ENCODE results near the gene COX7A1.

The COX7A1 gene

DNA sequence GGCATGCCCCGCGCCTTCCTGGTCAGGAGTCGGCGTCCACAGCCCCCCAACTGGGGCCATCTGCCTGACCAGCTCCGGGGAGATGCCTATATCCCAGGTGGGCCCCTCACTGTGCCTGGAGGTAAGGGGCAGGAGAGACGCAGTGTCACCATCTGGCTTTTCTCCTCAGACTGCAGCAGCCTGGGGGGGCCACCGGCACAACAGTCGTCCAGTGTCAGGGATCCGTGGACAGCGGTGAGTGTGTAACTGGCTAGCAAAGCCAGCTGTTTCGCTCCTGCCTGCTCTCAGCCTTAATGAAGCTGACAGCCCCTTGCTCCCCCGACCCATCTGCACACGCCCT, 41.1 kb downstream of the COX7A1 start:
- no peak for TF ChIP-seq Cebpa-rat (IDR thresholded peaks at IDR 0.05)
- H3K4me2 ChIP-seq: no peak overlapping the region
- H3K4me3 ChIP-seq: no peak overlapping the region
- H3K27me3 ChIP-seq: no peaks in the 10 kb centered on the region
- no peak overlapping the region for H3K27ac ChIP-seq
- peaks cover 14 to 22% (median 17%) of the 10 kb centered on the region in 10 experiments for H3K4me1 ChIP-seq
- no peaks in the 10 kb centered on the region for H3K9me3 ChIP-seq (replicated peaks in 1 of 11)
- peak overlapping the region in 6 of 11 experiments; percentile 18 to 85 (median 42); a peak in 5 of 22 replicates for H3K9ac ChIP-seq
- H4K20me1 ChIP-seq: peaks cover 0 to 42% (median 10%) of the 10 kb centered on the region in 11 experiments; a peak in 13 of 22 replicates
- peaks cover 15 to 65% (median 42%) of the 10 kb centered on the region in 11 experiments for H3K36me3 ChIP-seq

GRCh38 chr19:36110487-36111199, 41.6 kb downstream of the COX7A1 start, which contains the start of gene OVOL3:
Gene OVOL3, plus strand, starts transcription at chr19:36111143. Its CDS starts 60 bp downstream, at chr19:36111203.
- peak within 1 kb of the TSS in 6 of 11 experiments; percentile 18 to 85 (median 42); a peak in 8 of 22 replicates for H3K9ac ChIP-seq

GRCh38 chr19:36108684-36109083, 43.6 kb downstream of the COX7A1 start:
- peaks cover 0 to 58% (median 12%) of the 10 kb centered on the region in 11 experiments; a peak in 11 of 22 replicates for H4K20me1 ChIP-seq
- no peak overlapping the region for H3K9ac ChIP-seq
- H3K27me3 ChIP-seq: no peaks in the 10 kb centered on the region
- no peak overlapping the region for H3K4me3 ChIP-seq
- peaks cover 20 to 89% (median 66%) of the 10 kb centered on the region in 11 experiments for H3K36me3 ChIP-seq
- H3K27ac ChIP-seq: no peak overlapping the region
- no peaks in the 10 kb centered on the region for H3K9me3 ChIP-seq (replicated peaks in 1 of 11)
- peaks cover 6 to 13% (median 8%) of the 10 kb centered on the region in 10 experiments for H3K4me1 ChIP-seq
- H3K4me2 ChIP-seq: no peak overlapping the region
- no peak for TF ChIP-seq Cebpa-rat (IDR thresholded peaks at IDR 0.05)

More at GRCh38 chr19:36110487-36111199, 41.6 kb downstream of the COX7A1 start, which contains the start of gene OVOL3:
- Histone ChIP-seq H3K4me3 (no peak within 1 kb of the TSS), H3K4me2 (no peak within 1 kb of the TSS), H4K20me1 (peaks cover 0 to 40% (median 7%) of the 10 kb centered on the region in 11 experiments; a peak in 10 of 22 replicates), H3K36me3 (peaks cover 15 to 70% (median 47%) of the 10 kb centered on the region in 11 experiments), H3K4me1 (peaks cover 11 to 18% (median 13%) of the 10 kb centered on the region in 10 experiments), H3K27me3 (no peaks in the 10 kb centered on the region), H3K9me3 (replicated peaks in 1 of 11) (no peaks in the 10 kb centered on the region), H3K27ac (no peak within 1 kb of the TSS)
- TF ChIP-seq Cebpa-rat (IDR thresholded peaks at IDR 0.05): no peak

DNA sequence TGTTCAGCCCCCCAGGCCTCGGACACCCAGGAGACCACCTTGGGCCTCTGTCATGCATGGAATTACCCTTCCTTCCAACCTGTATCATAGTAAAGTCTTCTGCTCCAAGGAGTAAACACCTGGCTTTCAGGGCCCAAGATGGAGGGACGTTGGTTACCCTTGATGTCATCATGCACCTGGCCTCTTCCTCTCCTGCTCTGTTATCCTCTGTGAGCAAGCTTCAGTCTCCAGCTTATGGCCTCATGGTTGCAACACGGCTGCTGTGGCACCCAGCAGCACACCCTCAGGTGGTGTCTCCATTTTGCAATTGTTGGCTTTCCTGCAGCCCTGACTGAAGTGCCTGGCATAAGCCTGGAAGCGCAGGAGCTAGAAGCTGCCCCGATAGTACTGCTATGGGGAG, 45.3 kb downstream of the COX7A1 start:
- peaks cover 12 to 89% (median 66%) of the 10 kb centered on the region in 11 experiments; a peak in 21 of 22 replicates for H3K36me3 ChIP-seq
- no peak overlapping the region for H3K4me3 ChIP-seq
- H3K4me1 ChIP-seq: peaks cover 0 to 5% (median 0%) of the 10 kb centered on the region in 10 experiments; a peak in 1 of 20 replicates
- no peaks in the 10 kb centered on the region for H3K9me3 ChIP-seq (replicated peaks in 1 of 11)
- no peak overlapping the region for H3K27ac ChIP-seq
- TF ChIP-seq Cebpa-rat (IDR thresholded peaks at IDR 0.05): no peak
- peaks cover 0 to 55% (median 0%) of the 10 kb centered on the region in 11 experiments; a peak in 6 of 22 replicates for H4K20me1 ChIP-seq
- H3K9ac ChIP-seq: no peak overlapping the region
- no peaks in the 10 kb centered on the region for H3K27me3 ChIP-seq
- H3K4me2 ChIP-seq: no peak overlapping the region

GRCh38 chr19:36106441-36106840, 45.8 kb downstream of the COX7A1 start:
- no peak overlapping the region for H3K27ac ChIP-seq
- H3K27me3 ChIP-seq: no peaks in the 10 kb centered on the region
- no peak for TF ChIP-seq Cebpa-rat (IDR thresholded peaks at IDR 0.05)
- no peaks in the 10 kb centered on the region for H3K9me3 ChIP-seq (replicated peaks in 1 of 11)
- H3K9ac ChIP-seq: no peak overlapping the region
- H3K4me1 ChIP-seq: peaks cover 0 to 5% (median 0%) of the 10 kb centered on the region in 10 experiments; a peak in 1 of 20 replicates
- no peak overlapping the region for H3K4me3 ChIP-seq
- peaks cover 0 to 58% (median 0%) of the 10 kb centered on the region in 11 experiments; a peak in 6 of 22 replicates for H4K20me1 ChIP-seq
- H3K36me3 ChIP-seq: peaks cover 12 to 89% (median 66%) of the 10 kb centered on the region in 11 experiments; a peak in 21 of 22 replicates
- H3K4me2 ChIP-seq: no peak overlapping the region

DNA sequence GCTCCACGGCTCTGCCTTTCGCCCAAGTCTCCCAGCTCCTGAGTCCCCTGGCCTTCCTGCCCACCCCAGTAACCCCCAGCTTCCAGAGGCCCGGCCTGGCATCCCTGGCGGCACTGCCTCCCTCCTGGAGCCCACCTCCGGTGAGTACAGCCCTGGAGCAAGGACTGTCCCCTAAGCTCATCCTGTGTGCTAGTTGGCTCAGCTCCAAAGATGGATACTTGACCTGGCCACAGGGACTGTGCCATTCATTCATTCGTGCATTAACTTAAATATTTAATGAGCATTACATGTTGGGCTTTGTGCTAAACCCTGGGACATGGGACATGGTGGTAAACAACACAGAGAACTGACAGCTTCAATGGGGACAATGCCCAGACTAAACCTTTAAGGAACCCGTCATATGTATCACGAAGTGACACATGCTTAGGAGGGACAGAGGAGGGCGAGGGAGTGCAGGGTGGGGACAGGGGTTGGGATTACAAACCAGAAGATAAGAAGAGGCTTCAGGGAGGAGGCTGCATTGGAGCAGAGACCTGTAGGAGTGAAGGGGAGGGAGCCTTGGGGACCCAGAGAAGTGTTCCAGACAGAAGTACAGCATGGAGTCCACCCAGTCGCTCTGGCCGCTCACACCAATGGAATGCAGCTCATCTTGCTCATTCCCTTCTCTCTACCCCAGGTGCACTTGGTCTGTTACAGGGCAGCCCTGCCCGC, 48.2 kb downstream of the COX7A1 start:
- no peak for TF ChIP-seq Cebpa-rat (IDR thresholded peaks at IDR 0.05)
- no peaks in the 10 kb centered on the region for H3K27me3 ChIP-seq
- H3K27ac ChIP-seq: no peak overlapping the region
- no peak overlapping the region for H3K4me3 ChIP-seq
- H3K36me3 ChIP-seq: peaks cover 12 to 100% (median 80%) of the 10 kb centered on the region in 11 experiments; a peak in 21 of 22 replicates
- H3K9me3 ChIP-seq (replicated peaks in 1 of 11): no peaks in the 10 kb centered on the region
- H4K20me1 ChIP-seq: peaks cover 0 to 68% (median 0%) of the 10 kb centered on the region in 11 experiments; a peak in 8 of 22 replicates
- no peak overlapping the region for H3K4me2 ChIP-seq
- H3K4me1 ChIP-seq: peaks cover 0 to 6% (median 0%) of the 10 kb centered on the region in 10 experiments; a peak in 3 of 20 replicates
- H3K9ac ChIP-seq: no peak overlapping the region

GRCh38 chr19:36103040-36103626, 49.1 kb downstream of the COX7A1 start:
- Histone ChIP-seq H4K20me1 (peaks cover 0 to 63% (median 0%) of the 10 kb centered on the region in 11 experiments; a peak in 8 of 22 replicates), H3K4me1 (peaks cover 0 to 6% (median 0%) of the 10 kb centered on the region in 10 experiments; a peak in 3 of 20 replicates), H3K27me3 (no peaks in the 10 kb centered on the region), H3K27ac (no peak overlapping the region), H3K4me2 (no peak overlapping the region), H3K9ac (no peak overlapping the region), H3K4me3 (no peak overlapping the region), H3K9me3 (replicated peaks in 1 of 11) (no peaks in the 10 kb centered on the region), H3K36me3 (peaks cover 12 to 100% (median 87%) of the 10 kb centered on the region in 11 experiments; a peak in 21 of 22 replicates)
- TF ChIP-seq Cebpa-rat (IDR thresholded peaks at IDR 0.05): no peak

DNA sequence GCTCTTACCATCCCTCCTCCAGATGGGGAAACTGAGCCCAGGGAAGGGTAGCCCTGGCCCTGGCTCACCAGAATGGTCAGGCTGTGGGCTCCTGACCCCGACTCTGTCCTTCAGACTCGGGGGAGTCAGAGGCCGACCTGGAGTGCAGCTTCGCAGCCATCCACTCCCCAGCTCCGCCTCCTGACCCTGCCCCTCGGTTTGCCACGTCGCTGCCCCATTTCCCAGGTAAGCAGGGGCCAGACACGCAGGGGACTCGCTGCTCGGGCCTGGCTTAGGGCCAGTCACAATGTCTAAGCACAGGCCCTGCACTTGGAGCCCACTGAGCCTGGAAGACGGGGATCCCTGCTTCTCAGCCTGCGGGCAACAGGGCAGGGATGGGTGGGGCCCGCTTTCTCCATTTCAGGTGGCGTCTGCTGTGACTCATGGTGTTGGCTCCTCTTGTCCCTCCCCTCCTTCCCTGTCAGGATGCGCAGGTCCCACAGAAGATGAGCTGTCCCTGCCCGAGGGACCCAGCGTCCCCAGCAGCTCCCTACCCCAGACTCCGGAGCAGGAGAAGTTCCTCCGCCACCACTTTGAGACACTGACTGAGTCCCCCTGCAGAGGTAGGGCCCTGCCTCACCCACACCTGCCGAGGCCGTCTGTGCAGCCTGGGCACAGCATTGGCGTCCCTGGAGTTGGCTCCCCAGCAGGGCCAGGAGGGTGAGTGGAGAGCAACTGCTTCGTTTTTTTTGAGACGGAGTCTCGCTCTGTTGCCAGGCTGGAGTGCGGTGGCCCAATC, 50.5 kb downstream of the COX7A1 start:
- Histone ChIP-seq H3K4me1 (peaks cover 0 to 6% (median 0%) of the 10 kb centered on the region in 10 experiments; a peak in 3 of 20 replicates), H3K9me3 (replicated peaks in 1 of 11) (no peaks in the 10 kb centered on the region), H3K27ac (no peak overlapping the region), H3K9ac (no peak overlapping the region), H3K4me2 (no peak overlapping the region), H3K36me3 (peaks cover 16 to 100% (median 97%) of the 10 kb centered on the region in 11 experiments; a peak in 21 of 22 replicates), H3K4me3 (no peak overlapping the region), H3K27me3 (no peaks in the 10 kb centered on the region), H4K20me1 (peaks cover 0 to 51% (median 0%) of the 10 kb centered on the region in 11 experiments; a peak in 7 of 22 replicates)
- no peak for TF ChIP-seq Cebpa-rat (IDR thresholded peaks at IDR 0.05)
